K562 (cell line): Measurements from ENCODE around the gene IL36RN. TPM values are rescaled to one million over a fixed set of nuclear protein-coding genes. Genes with fewer than 3 reads are reported as not detected.

Source experiments
- ADNP ChIP-seq: fragments of 200-800 bp; sonication (Bioruptor generic); IDR thresholded peaks from 2 replicates; pipeline ENCODE4 v1.6.1; 2016; ENCODE audit warnings: missing genetic modification characterization, missing compliant biosample characterization
- ARID2 ChIP-seq: fragments of 450-650 bp; IDR thresholded peaks from 2 replicates; pipeline ENCODE4 v1.6.1; 2017; ENCODE audit warnings: antibody characterized with exemption, mild to moderate bottlenecking
- CBX3 ChIP-seq, 2 experiments: IDR thresholded peaks; 1 replicate in 1 of 2; 2 replicates in 1 of 2; pipeline ENCODE4 v1.6.1; 2012; ENCODE audit warnings: inconsistent platforms in 2 of 2, low read length in 2 of 2, borderline replicate concordance in 1 of 2, control low read depth in 1 of 2
- HDAC2 ChIP-seq: fragments of 450-650 bp; IDR thresholded peaks from 2 replicates; pipeline ENCODE4 v1.6.1; 2016; ENCODE audit warnings: mild to moderate bottlenecking
- MEIS2 ChIP-seq: fragments of 450-650 bp; IDR thresholded peaks from 2 replicates; pipeline ENCODE4 v1.6.1; 2014; ENCODE audit warnings: mild to moderate bottlenecking; ENCODE audit not compliant: partially characterized antibody
- NR0B1 ChIP-seq: fragments of 450-650 bp; IDR thresholded peaks from one replicate; pipeline ENCODE4 v1.6.1; 2018; ENCODE audit warnings: mild to moderate bottlenecking, moderate library complexity; ENCODE audit not compliant: partially characterized antibody
- PRMT5 ChIP-seq: sonication (generic); formaldehyde crosslinking; IDR thresholded peaks from 2 replicates; pipeline ENCODE4 v1.5.0; 2020; ENCODE audit warnings: missing genetic modification reagents
- SIN3B ChIP-seq: fragments of 450-650 bp; IDR thresholded peaks from 2 replicates; pipeline ENCODE4 v1.6.1; 2017; ENCODE audit warnings: low read depth, mild to moderate bottlenecking, moderate library complexity
- SMAD4 ChIP-seq: fragments of 250-450 bp; sonication (Bioruptor Pico); conservative IDR thresholded peaks from 2 replicates; pipeline ENCODE4 v1.8.0; 2021; ENCODE audit warnings: inconsistent platforms, mild to moderate bottlenecking, moderate library complexity
- SRF ChIP-seq, 2 experiments: fragments of 250-450, 450-650 bp in 1 of 2; sonication (Bioruptor Pico) in 1 of 2; sonication (generic) in 1 of 2; formaldehyde crosslinking; IDR thresholded peaks; 2 replicates each; pipeline versions ENCODE4 v1.5.0 to v1.5.1; 2020 to 2022; ENCODE audit warnings: mild to moderate bottlenecking in 1 of 2, missing genetic modification reagents in 1 of 2
- STAG1 ChIP-seq: sonication (generic); formaldehyde crosslinking; IDR thresholded peaks from 2 replicates; pipeline ENCODE4 v1.5.0; 2020; ENCODE audit warnings: missing genetic modification reagents, borderline replicate concordance
- THAP12 ChIP-seq: fragments of 250-450 bp; sonication (Bioruptor Pico); IDR thresholded peaks from 2 replicates; pipeline ENCODE4 v1.9.0; 2021; ENCODE audit warnings: mild to moderate bottlenecking, inconsistent platforms
- ZBTB11 ChIP-seq, 3 experiments: fragments of 200-800 bp in 1 of 3; fragments of 250-450 bp in 1 of 3; fragments of 450-650 bp in 1 of 3; sonication (Bioruptor Pico) in 1 of 3; sonication (Bioruptor generic) in 1 of 3; formaldehyde crosslinking in 1 of 3; IDR thresholded peaks; 2 replicates each; pipeline versions ENCODE4 v1.6.1 to v1.8.0; 2016 to 2022; ENCODE audit warnings: mild to moderate bottlenecking in 2 of 3, missing genetic modification characterization in 2 of 3, missing compliant biosample characterization in 1 of 3, moderate library complexity in 1 of 3
- ZBTB7A ChIP-seq: IDR thresholded peaks from 2 replicates; pipeline ENCODE4 v1.6.1; 2011; ENCODE audit warnings: low read depth, mild to moderate bottlenecking, low read length, moderate library complexity, borderline replicate concordance; ENCODE audit not compliant: control insufficient read depth
- ZFP30 ChIP-seq: fragments of 250-450 bp; sonication (Bioruptor Pico); IDR thresholded peaks from 2 replicates; pipeline ENCODE4 v1.8.0; 2022; ENCODE audit warnings: moderate library complexity, mild to moderate bottlenecking, inconsistent platforms, borderline replicate concordance
- ZNF347 ChIP-seq: fragments of 450-650 bp; formaldehyde crosslinking; IDR thresholded peaks from 2 replicates; pipeline ENCODE4 v1.4.0; 2020; ENCODE audit warnings: low read depth, mild to moderate bottlenecking, moderate library complexity
- ZNF436 ChIP-seq: fragments of 250-450, 450-650 bp; sonication (Bioruptor Pico); formaldehyde crosslinking; IDR thresholded peaks from 2 replicates; pipeline ENCODE4 v1.7.0; 2020; ENCODE audit warnings: mild to moderate bottlenecking
- ZNF507 ChIP-seq: conservative IDR thresholded peaks from 2 replicates; pipeline ENCODE4 v1.6.1; 2017; ENCODE audit warnings: missing genetic modification characterization, missing compliant biosample characterization
- polyA plus RNA-seq, 8 experiments: library from polyadenylated mRNA; depleted of rRNA in 4 of 8; stranded (reverse) in 5 of 8; unstranded in 3 of 8; fragments of >200 nt; fragmentation: Nextera tagmentation in 2 of 8; fragmentation: Illumina TruSeq in 1 of 8; extraction: Ambion mirVana in 2 of 8; extraction: Trizol in 1 of 8; gene quantifications; 2 replicates each; pipeline versions ENCODE4 v1.2.1 to v1.2.3, GENCODE V29; 2011 to 2014; ENCODE audit warnings: inconsistent platforms in 1 of 8, missing spikeins in 1 of 8
- total RNA-seq, 7 experiments: library from RNA; depleted of rRNA in 6 of 7; stranded (reverse); fragments of >200 nt in 6 of 7; fragmentation: Illumina TruSeq in 2 of 7; extraction: Trizol in 2 of 7; gene quantifications; 2 replicates each; pipeline versions ENCODE4 v1.2.1 to v1.2.3, GENCODE V29; 2011 to 2021; ENCODE audit warnings: low replicate concordance in 1 of 7
- TF ChIP-seq, protein P1 (sequence below): sonication (generic); formaldehyde crosslinking; IDR thresholded peaks from 2 replicates; pipeline ENCODE4 v1.8.1; 2023; ENCODE audit warnings: mild to moderate bottlenecking, missing genetic modification reagents, moderate library complexity

The IL36RN gene
- total and polyA plus RNA-seq, 9 of the 15 experiments (the other 6 are each of a cell fraction or from before 2014, with no cell fraction given): not detected

DNA sequence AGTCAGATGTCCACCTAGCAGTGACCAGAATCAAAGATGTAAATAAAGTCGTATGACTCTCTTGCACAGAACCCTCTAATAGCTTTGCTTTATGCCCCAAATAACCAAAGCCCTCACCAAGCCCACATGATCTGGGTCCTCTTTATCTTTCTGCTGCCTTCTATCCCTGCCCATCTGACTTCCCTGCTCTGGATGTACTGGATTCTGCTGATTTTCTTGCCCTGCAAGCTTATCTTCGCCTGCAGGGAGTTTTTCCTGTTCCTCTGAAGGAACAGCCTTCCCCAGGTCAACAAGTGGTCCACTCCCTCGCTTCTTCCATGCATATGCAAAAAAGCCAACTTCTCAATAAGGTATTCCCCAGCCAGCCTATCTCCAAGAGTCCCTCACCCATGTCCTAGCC, 25.0 kb upstream of the IL36RN start (continued):
- no peak for TF ChIP-seq THAP12 (CRISPR knock-in tag)
- no peak for TF ChIP-seq ZNF436 (CRISPR knock-in tag)
- no peak for TF ChIP-seq ZBTB7A
- TF ChIP-seq ZNF347: no peak
- no peak for TF ChIP-seq STAG1 (CRISPR knock-in tag)
- TF ChIP-seq ADNP: no peak
- TF ChIP-seq SRF (CRISPR knock-in tag; IDR thresholded peaks at IDR 0.05): no peak
- no peak for TF ChIP-seq MEIS2
- no peak for TF ChIP-seq ZFP30 (CRISPR knock-in tag)
- TF ChIP-seq ZBTB11 (CRISPR knock-in tag; IDR thresholded peaks at IDR 0.05): peak in 1 of 3 experiments; percentile 69; a peak in 1 of 6 replicates
- TF ChIP-seq NR0B1: no peak
- no peak for TF ChIP-seq CBX3 (IDR thresholded peaks at IDR 0.05; ENCODE audit: borderline replicate concordance in 1 of 2, low read length in 2 of 2)
- TF ChIP-seq SIN3B: no peak
- TF ChIP-seq, protein P1, sequence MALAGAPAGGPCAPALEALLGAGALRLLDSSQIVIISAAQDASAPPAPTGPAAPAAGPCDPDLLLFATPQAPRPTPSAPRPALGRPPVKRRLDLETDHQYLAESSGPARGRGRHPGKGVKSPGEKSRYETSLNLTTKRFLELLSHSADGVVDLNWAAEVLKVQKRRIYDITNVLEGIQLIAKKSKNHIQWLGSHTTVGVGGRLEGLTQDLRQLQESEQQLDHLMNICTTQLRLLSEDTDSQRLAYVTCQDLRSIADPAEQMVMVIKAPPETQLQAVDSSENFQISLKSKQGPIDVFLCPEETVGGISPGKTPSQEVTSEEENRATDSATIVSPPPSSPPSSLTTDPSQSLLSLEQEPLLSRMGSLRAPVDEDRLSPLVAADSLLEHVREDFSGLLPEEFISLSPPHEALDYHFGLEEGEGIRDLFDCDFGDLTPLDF (CRISPR knock-in tag): no peak
- TF ChIP-seq ARID2: no peak
- TF ChIP-seq SMAD4: peak; percentile 63; the same call in 1 of the 2 replicates
- no peak for TF ChIP-seq ZNF507
- no peak for TF ChIP-seq PRMT5 (CRISPR knock-in tag)
- 0 out of 2 replicates have a peak, but pooled peaks have one; percentile 40 for TF ChIP-seq HDAC2
